HepG2 (cell line): ENCODE measurements around the gene SPATA25. TPM values are rescaled to one million over a fixed set of nuclear protein-coding genes. Genes with fewer than 3 reads are reported as not detected.
A peak's percentile ranks its signal among the peaks of the same experiment; 100 is the strongest.

ENCODE experiments used
- ATAC-seq: fragments of 200-7000 bp; cut with Tn5 transposase; 3 replicates; pipeline ENCODE4 v1.9.1; 2020; ENCODE audit warnings: mild to moderate bottlenecking, moderate library complexity
- BruUV-seq: library from RNA; stranded (reverse); fragments of 400-500 nt; replicated peaks from 2 replicates; lab custom pipeline; 2021; lab: Mats Ljungman, UMichigan
- CTCF ChIA-PET: fragments of 300-600 bp; formaldehyde crosslinking; extraction: SDS; loops from one replicate; lab custom pipeline; 2021; ENCODE audit warnings: low total read pairs, inconsistent platforms, low intra/inter-chr PET ratio; lab: Yijun Ruan, JAX
- POLR2A ChIA-PET: fragments of 350-600 bp; sonication (Branson Sonifier 250); formaldehyde crosslinking; loops from one replicate; lab custom pipeline; 2020; ENCODE audit warnings: antibody characterized with exemption, inconsistent platforms; lab: Yijun Ruan, JAX
- DNase-seq: peaks from one replicate; pipeline ENCODE4 v3.0.0-alpha.2; 2015; ENCODE audit warnings: low spot score
- FAIRE-seq: peaks from 3 replicates; lab custom pipeline; 2011; peaks lifted over from hg19 to GRCh38; lab: Jason Lieb, UNC
- H2AFZ ChIP-seq: one replicate; pipeline ENCODE4 v1.6.1; 2011; ENCODE audit warnings: low read length, inconsistent platforms
- H3K27ac ChIP-seq: fragments of 300-600 bp; 3 replicates; pipeline ENCODE4 v1.8.0; 2011; ENCODE audit warnings: mixed run types, mild to moderate bottlenecking, mixed read lengths, low read length, inconsistent platforms; ENCODE audit not compliant: insufficient read depth; ENCODE audit errors: extremely low read length
- H3K27me3 ChIP-seq, 2 experiments: fragments of 200-600 bp in 1 of 2; 2 replicates in 1 of 2; 3 replicates in 1 of 2; pipeline versions ENCODE4 v1.6.0 to v1.8.0; 2011; ENCODE audit warnings: low read length in 2 of 2, mild to moderate bottlenecking in 2 of 2, moderate library complexity in 2 of 2, inconsistent platforms in 1 of 2; ENCODE audit not compliant: insufficient read depth in 2 of 2, control insufficient read depth in 1 of 2
- H3K36me3 ChIP-seq, 2 experiments: fragments of 200-600 bp in 1 of 2; replicated peaks in 1 of 2; 2 replicates in 1 of 2; 3 replicates in 1 of 2; pipeline versions ENCODE4 v1.5.1 to v1.8.0; 2011; ENCODE audit warnings: low read length in 2 of 2, inconsistent platforms in 1 of 2; ENCODE audit not compliant: insufficient read depth in 2 of 2, control insufficient read depth in 1 of 2
- H3K4me1 ChIP-seq: 2 replicates; pipeline ENCODE4 v1.5.1; 2012; ENCODE audit warnings: low read length, inconsistent platforms; ENCODE audit not compliant: insufficient read depth
- H3K4me2 ChIP-seq: 2 replicates; pipeline ENCODE4 v1.6.0; 2011; ENCODE audit warnings: low read depth, low read length, inconsistent platforms
- H3K4me3 ChIP-seq, 3 experiments: fragments of 200-600 bp in 1 of 3; sonication (generic), shearing (Covaris generic) in 1 of 3; replicated peaks in 1 of 3; 2 replicates each; pipeline ENCODE4 v1.5.1; 2011 to 2016; ENCODE audit warnings: low read length in 3 of 3, inconsistent platforms in 2 of 3, low read depth in 2 of 3, mild to moderate bottlenecking in 2 of 3, control low read depth in 1 of 3, mixed read lengths in 1 of 3; ENCODE audit not compliant: insufficient read depth in 1 of 3
- H3K79me2 ChIP-seq: one replicate; pipeline ENCODE4 v1.6.1; 2011; ENCODE audit warnings: low read length, inconsistent platforms; ENCODE audit not compliant: insufficient read depth
- H3K9ac ChIP-seq: 2 replicates; pipeline ENCODE4 v1.6.0; 2011; ENCODE audit warnings: mild to moderate bottlenecking, low read depth, low read length, inconsistent platforms; ENCODE audit not compliant: insufficient read depth
- H3K9me3 ChIP-seq: 2 replicates; pipeline ENCODE4 v1.5.1; 2012; ENCODE audit warnings: mild to moderate bottlenecking, low read length
- H4K20me1 ChIP-seq: 2 replicates; pipeline ENCODE4 v1.6.0; 2011; ENCODE audit warnings: inconsistent platforms, mild to moderate bottlenecking, low read length, moderate library complexity; ENCODE audit not compliant: insufficient read depth
- ADNP ChIP-seq: sonication (generic); formaldehyde crosslinking; IDR thresholded peaks from 2 replicates; pipeline ENCODE4 v1.4.0; 2020; ENCODE audit warnings: missing genetic modification reagents
- CAMTA2 ChIP-seq: sonication (generic); formaldehyde crosslinking; IDR thresholded peaks from 2 replicates; pipeline ENCODE4 v1.4.0; 2020; ENCODE audit warnings: mild to moderate bottlenecking, missing genetic modification reagents, borderline replicate concordance
- DRAP1 ChIP-seq: IDR thresholded peaks from 2 replicates; pipeline ENCODE4 v1.6.1; 2016; ENCODE audit warnings: missing genetic modification reagents, missing compliant biosample characterization
- IRF9 ChIP-seq: sonication (generic); formaldehyde crosslinking; IDR thresholded peaks from 2 replicates; pipeline ENCODE4 v1.8.0; 2022; ENCODE audit warnings: missing genetic modification reagents, mild to moderate bottlenecking, borderline replicate concordance
- MED1 ChIP-seq: sonication (generic); formaldehyde crosslinking; IDR thresholded peaks from 2 replicates; pipeline ENCODE4 v1.4.0; 2020; ENCODE audit warnings: missing genetic modification reagents
- PAF1 ChIP-seq: IDR thresholded peaks from 2 replicates; pipeline ENCODE4 v1.6.1; 2016; ENCODE audit warnings: missing genetic modification reagents, missing compliant biosample characterization
- SYNCRIP ChIP-seq: fragments of 200-400 bp; formaldehyde crosslinking; IDR thresholded peaks from 2 replicates; pipeline ENCODE4 v1.6.1; 2018; ENCODE audit warnings: mild to moderate bottlenecking, low read depth, low read length; ENCODE audit not compliant: insufficient read depth
- THAP8 ChIP-seq: sonication (generic); formaldehyde crosslinking; IDR thresholded peaks from 2 replicates; pipeline ENCODE4 v1.5.1; 2020; ENCODE audit warnings: missing genetic modification reagents, mild to moderate bottlenecking, borderline replicate concordance
- YEATS4 ChIP-seq: sonication (generic); formaldehyde crosslinking; IDR thresholded peaks from 2 replicates; pipeline ENCODE4 v1.4.0; 2020; ENCODE audit warnings: missing genetic modification reagents, borderline replicate concordance
- ZNF124 ChIP-seq: sonication (generic); formaldehyde crosslinking; IDR thresholded peaks from 2 replicates; pipeline ENCODE4 v1.4.0; 2020; ENCODE audit warnings: missing genetic modification reagents
- ZNF616 ChIP-seq: sonication (generic); formaldehyde crosslinking; IDR thresholded peaks from 2 replicates; pipeline ENCODE4 v1.5.0; 2020; ENCODE audit warnings: low read depth, mild to moderate bottlenecking, missing genetic modification reagents
- ZNF772 ChIP-seq: sonication (generic); formaldehyde crosslinking; IDR thresholded peaks from 2 replicates; pipeline ENCODE4 v1.5.0; 2020; ENCODE audit warnings: mild to moderate bottlenecking, missing genetic modification reagents
- ZSCAN22 ChIP-seq: sonication (generic); formaldehyde crosslinking; IDR thresholded peaks from 2 replicates; pipeline ENCODE4 v1.4.0; 2020; ENCODE audit warnings: mild to moderate bottlenecking, missing genetic modification reagents
- ZSCAN29 ChIP-seq: sonication (generic); formaldehyde crosslinking; conservative IDR thresholded peaks from 2 replicates; pipeline ENCODE4 v1.4.0; 2020; ENCODE audit warnings: mild to moderate bottlenecking, missing genetic modification reagents
- WGBS: methylation state at CpG from one replicate; pipeline ENCODE4 v1.1.6; 2017; ENCODE audit warnings: low lambda C conversion rate; 5-methylcytosine and 5-hydroxymethylcytosine counted together
- in situ Hi-C: cut with HindIII; loops from 2 replicates; pipeline ENCODE4 v1.10.0; 2017; ENCODE audit warnings: low pct_unique_long_range_greater_than_20kb; ENCODE audit not compliant: extremely low pct_ligation_motif_present
- intact Hi-C: fragments of 100-400 bp; cut with micrococcal nuclease; formaldehyde crosslinking; loops from one replicate; pipeline ENCODE4 v1.10.0; 2022; ENCODE audit not compliant: unreplicated experiment
- polyA plus RNA-seq, 8 experiments: library from polyadenylated mRNA; depleted of rRNA in 3 of 8; stranded (reverse) in 7 of 8; unstranded in 1 of 8; fragments of >200 nt; fragmentation: Illumina TruSeq in 4 of 8; extraction: Trizol in 4 of 8; gene quantifications; 2 replicates each; pipeline versions ENCODE4 v1.2.1 to v1.2.3, GENCODE V29; 2011 to 2016; ENCODE audit warnings: low read depth in 4 of 8, missing spikeins in 1 of 8, mixed read lengths in 1 of 8; ENCODE audit not compliant: insufficient read depth in 1 of 8
- total RNA-seq, 5 experiments: library from RNA; depleted of rRNA; stranded (reverse); fragments of >200 nt; fragmentation: Illumina TruSeq; extraction: Trizol; gene quantifications; 2 replicates each; pipeline ENCODE4 v1.2.3, GENCODE V29; 2016; ENCODE audit warnings: low read depth in 1 of 5
- TF ChIP-seq, protein P1 (sequence below): sonication (generic); formaldehyde crosslinking; IDR thresholded peaks from 2 replicates; pipeline ENCODE4 v1.4.0; 2020; ENCODE audit warnings: missing genetic modification reagents, mild to moderate bottlenecking, borderline replicate concordance
- TF ChIP-seq, protein P2 (sequence below): sonication (generic); formaldehyde crosslinking; IDR thresholded peaks from 2 replicates; pipeline ENCODE4 v1.5.1; 2020; ENCODE audit warnings: missing genetic modification reagents, mild to moderate bottlenecking, borderline replicate concordance

SPATA25 gene
- total and polyA plus RNA-seq, 2 of the 13 experiments (the other 11 are each of a cell fraction or from before 2014, with no cell fraction given) = 4.8 to 7.6 TPM

DNA sequence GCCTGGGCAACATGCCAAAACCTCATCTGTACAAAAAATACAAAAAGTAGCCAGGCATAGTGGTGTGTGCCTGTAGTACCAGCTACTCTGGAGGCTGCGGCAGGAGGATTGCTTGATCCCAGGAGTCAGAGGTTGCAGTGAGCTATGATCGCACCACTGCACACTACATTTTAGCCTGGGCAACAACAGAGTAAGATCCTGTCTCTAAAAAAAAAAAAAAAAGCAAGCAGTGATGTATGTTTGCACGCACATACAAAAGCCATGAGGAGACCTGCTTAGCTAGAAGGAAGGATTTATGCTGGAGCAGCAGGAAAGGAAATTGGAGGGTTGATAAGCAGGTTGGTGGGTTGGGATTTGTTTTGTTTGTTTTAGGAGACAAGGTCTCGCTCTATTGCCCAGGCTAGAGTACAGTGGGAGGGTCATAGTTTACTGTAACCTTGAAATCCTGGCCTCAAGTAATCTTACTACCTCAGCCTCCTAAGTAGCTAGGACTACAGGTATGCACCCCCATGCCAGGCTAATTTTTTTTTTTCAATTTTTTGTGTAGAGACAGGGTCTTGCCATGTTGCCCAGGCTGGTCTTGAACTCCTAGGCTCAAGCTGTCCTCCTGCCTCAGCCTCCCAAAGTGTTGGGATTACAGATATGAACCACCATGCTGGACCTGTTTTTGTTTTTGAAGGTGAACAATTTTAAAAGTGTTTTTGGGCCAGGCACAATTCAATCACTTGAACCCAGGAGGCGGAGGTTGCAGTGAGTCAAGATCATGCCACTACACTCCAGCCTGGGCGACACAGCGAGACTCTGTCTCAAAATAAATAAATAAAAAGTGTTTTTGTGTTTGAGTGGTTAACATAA is 26.0 kb downstream of the SPATA25 start (continued):
- TF ChIP-seq, protein P1, sequence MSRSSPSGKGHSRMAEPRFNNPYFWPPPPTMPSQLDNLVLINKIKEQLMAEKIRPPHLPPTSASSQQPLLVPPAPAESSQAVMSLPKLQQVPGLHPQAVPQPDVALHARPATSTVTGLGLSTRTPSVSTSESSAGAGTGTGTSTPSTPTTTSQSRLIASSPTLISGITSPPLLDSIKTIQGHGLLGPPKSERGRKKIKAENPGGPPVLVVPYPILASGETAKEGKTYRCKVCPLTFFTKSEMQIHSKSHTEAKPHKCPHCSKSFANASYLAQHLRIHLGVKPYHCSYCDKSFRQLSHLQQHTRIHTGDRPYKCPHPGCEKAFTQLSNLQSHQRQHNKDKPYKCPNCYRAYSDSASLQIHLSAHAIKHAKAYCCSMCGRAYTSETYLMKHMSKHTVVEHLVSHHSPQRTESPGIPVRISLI (CRISPR knock-in tag) = peak; percentile 82
- TF ChIP-seq, all 625 proteins: peak for 76

- H3K9ac ChIP-seq = no peak overlapping the region
- peak overlapping the region; percentile 27 for H3K27ac ChIP-seq
- FAIRE-seq = no peak
- no peak for DNase-seq
- H3K4me2 ChIP-seq = peak overlapping the region; percentile 40
- ChIA-PET POLR2A (interaction anchor here (1.2 to 7.6 kb wide), 5 partner anchors 22 to 69 kb away, joined by 3 to 85 read pairs (median 6); partner anchors contain the start of genes CTSA, DNTTIP1, NEURL2 and SNX21), CTCF (no interaction called here)
- in situ Hi-C loops = no loop called here
- no peaks in the 10 kb centered on the region for H3K9me3 ChIP-seq
- H3K27me3 ChIP-seq = no peaks in the 10 kb centered on the region; a peak in 1 of 5 replicates
- H2AFZ ChIP-seq = no peak overlapping the region
- H3K4me3 ChIP-seq = no peak overlapping the region
- no peaks in the 10 kb centered on the region for H4K20me1 ChIP-seq
- ATAC-seq = no peak
- H3K4me1 ChIP-seq = peaks cover 85% of the 10 kb centered on the region
- H3K36me3 ChIP-seq = no peaks in the 10 kb centered on the region
- H3K79me2 ChIP-seq = peaks cover 4% of the 10 kb centered on the region
- 77% methylated on average over 7 of the region's 7 CpGs for WGBS
- no TSS peak for BruUV-seq
- intact Hi-C loops = no loop called here
- TF ChIP-seq, protein P2, sequence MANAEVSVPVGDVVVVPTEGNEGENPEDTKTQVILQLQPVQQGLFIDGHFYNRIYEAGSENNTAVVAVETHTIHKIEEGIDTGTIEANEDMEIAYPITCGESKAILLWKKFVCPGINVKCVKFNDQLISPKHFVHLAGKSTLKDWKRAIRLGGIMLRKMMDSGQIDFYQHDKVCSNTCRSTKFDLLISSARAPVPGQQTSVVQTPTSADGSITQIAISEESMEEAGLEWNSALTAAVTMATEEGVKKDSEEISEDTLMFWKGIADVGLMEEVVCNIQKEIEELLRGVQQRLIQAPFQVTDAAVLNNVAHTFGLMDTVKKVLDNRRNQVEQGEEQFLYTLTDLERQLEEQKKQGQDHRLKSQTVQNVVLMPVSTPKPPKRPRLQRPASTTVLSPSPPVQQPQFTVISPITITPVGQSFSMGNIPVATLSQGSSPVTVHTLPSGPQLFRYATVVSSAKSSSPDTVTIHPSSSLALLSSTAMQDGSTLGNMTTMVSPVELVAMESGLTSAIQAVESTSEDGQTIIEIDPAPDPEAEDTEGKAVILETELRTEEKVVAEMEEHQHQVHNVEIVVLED (CRISPR knock-in tag) = no peak
- TF ChIP-seq ZNF772 (CRISPR knock-in tag) (no peak), ZSCAN29 (CRISPR knock-in tag) (no peak), YEATS4 (CRISPR knock-in tag) (no peak), IRF9 (CRISPR knock-in tag) (no peak), PAF1 (CRISPR knock-in tag) (no peak), ZNF616 (CRISPR knock-in tag) (no peak), SYNCRIP (no peak), CAMTA2 (CRISPR knock-in tag) (no peak), ZSCAN22 (no peak), THAP8 (CRISPR knock-in tag) (no peak), ZNF124 (no peak), ADNP (CRISPR knock-in tag) (no peak), MED1 (CRISPR knock-in tag) (no peak), DRAP1 (CRISPR knock-in tag) (0 out of 2 replicates have a peak, but pooled peaks have one; percentile 7)
Observed at GRCh38 chr20:45860560-45861220, 26.7 kb downstream of the SPATA25 start.
